Measurements from ENCODE around the gene POLE3.

DNA sequence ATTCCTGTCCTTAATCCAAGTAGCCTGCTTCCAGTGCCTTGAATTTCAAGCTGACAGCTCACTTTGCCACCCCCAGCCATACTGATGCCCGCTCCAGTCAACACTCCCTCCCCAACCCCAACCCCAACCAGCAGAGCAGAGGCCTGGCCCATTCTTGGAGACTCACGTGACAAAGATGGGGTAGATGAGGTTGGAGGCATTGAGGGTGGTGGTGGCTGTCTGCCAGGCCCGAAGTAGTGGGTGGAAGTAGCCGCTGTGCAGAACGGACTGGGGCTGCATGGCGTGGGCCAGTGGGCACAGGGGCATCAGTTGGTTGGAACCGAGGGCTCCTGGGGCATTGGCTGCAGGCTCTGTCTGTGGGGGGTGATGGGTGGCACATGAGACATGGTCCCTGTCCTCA is 17.2 kb downstream of the POLE3 start:
- TF ChIP-seq POLR2A (IDR thresholded peaks at IDR 0.05; ENCODE audit: low read length) (no peak), GATA1 (IDR thresholded peaks at IDR 0.05; ENCODE audit: low read depth, low read length) (no peak)

Measured in erythroblast (primary cell).